Psoas muscle (tissue), 8 donors: ENCODE results near the gene ZNF337. TPM values are rescaled to one million over a fixed set of nuclear protein-coding genes. Genes with fewer than 3 reads are reported as not detected.
"Not testable (repeated sequence)": the region's sequence is repeated elsewhere in the genome, so short reads cannot be mapped to it uniquely, and the experiment has no call there.

Source experiments
- ATAC-seq, 4 donors: fragments of 200-7000 bp; cut with Tn5 transposase; one replicate each; pipeline ENCODE4 v1.9.1; 2020; ENCODE audit warnings: moderate library complexity in 3 of 4, mild to moderate bottlenecking in 2 of 4
- DNase-seq, 2 donors: peaks; one replicate each; pipeline ENCODE4 v3.0.0-alpha.2; 2020
- H3K27ac ChIP-seq: fragments of 200-600 bp; one replicate; pipeline ENCODE4 v1.8.0; 2022
- H3K27me3 ChIP-seq, 3 donors: fragments of 200-600 bp in 1 of 3; one replicate each; pipeline versions ENCODE4 v1.6.1 to v1.8.0; 2013 to 2022; ENCODE audit warnings: low read length in 2 of 3, mild to moderate bottlenecking in 2 of 3, moderate library complexity in 1 of 3; ENCODE audit not compliant: insufficient read depth in 3 of 3
- H3K36me3 ChIP-seq, 2 donors: fragments of 200-600 bp in 1 of 2; one replicate each; pipeline versions ENCODE4 v1.6.1 to v1.8.0; 2013 to 2022; ENCODE audit warnings: low read depth in 1 of 2, mild to moderate bottlenecking in 1 of 2, moderate library complexity in 1 of 2; ENCODE audit not compliant: insufficient read depth in 1 of 2
- H3K4me1 ChIP-seq: fragments of 200-600 bp; one replicate; pipeline ENCODE4 v1.8.0; 2022
- H3K4me3 ChIP-seq: fragments of 200-600 bp; one replicate; pipeline ENCODE4 v1.8.0; 2022; ENCODE audit warnings: mild to moderate bottlenecking
- H3K9me3 ChIP-seq: fragments of 200-600 bp; one replicate; pipeline ENCODE4 v1.8.0; 2022
- CTCF ChIP-seq: fragments of 200-600 bp; IDR thresholded peaks from one replicate; pipeline ENCODE4 v1.8.0; 2022; ENCODE audit warnings: antibody characterized with exemption
- WGBS, 3 donors: extraction: QIAGEN DNeasy Blood & Tissue Kit; methylation state at CpG; one replicate each; pipeline versions ENCODE4 v1.1.6 to v1.1.7; 2013; 5-methylcytosine and 5-hydroxymethylcytosine counted together
- intact Hi-C, 2 donors: fragments of 100-400 bp; cut with DNase I; formaldehyde crosslinking; loops; one replicate each; pipeline versions ENCODE4 v1.11.0 to v1.14.2; 2022
- polyA plus RNA-seq, 3 donors: library from polyadenylated mRNA; stranded (reverse); fragments of 200-250 nt; gene quantifications; one replicate each; pipeline ENCODE4 v1.2.3, GENCODE V29; 2013
- total RNA-seq, 4 donors: library from RNA; stranded (reverse); fragmentation: NEBNext Ultra II Directional in 2 of 4; extraction: Animal tissue kit (Norgen Biotek cat#: 25700) in 2 of 4; gene quantifications; one replicate each; pipeline versions ENCODE4 v1.2.1 to v1.2.4, GENCODE V29; 2021 to 2023
- donor health status: healthy with polysubstance abuse.
- donor health status: DM: no; HTN: no; CAD: no; lungs with moderate emphysema.
- donor health status: Bipolar disorder and iron deficiency.
- donor health status: healthy.
- donor health status: DM: yes; HTN: yes; CAD: no.
- donor health status: DM: no; HTN: no; CAD: no.
- donor health status: DM: no; HTN: no; CAD: no.
- donor health status: DM: yes; HTN: yes; CAD: no.

The ZNF337 gene
- total and polyA plus RNA-seq, 7 donors: 4.1 to 12.5 (median 8.0) TPM

GRCh38 chr20:25726357-25726756 is 29.7 kb upstream of the ZNF337 start:
- 86 to 91% (median 91%) methylated on average over 1 of the region's 1 CpG for WGBS, 3 donors
- intact Hi-C loops: no loop called here
- DNase-seq (no peak), ATAC-seq (no peak)
- no peak for TF ChIP-seq CTCF
- Histone ChIP-seq H3K27me3 (no peaks in the 10 kb centered on the region), H3K4me1 (no peaks in the 10 kb centered on the region), H3K4me3 (no peak overlapping the region), H3K36me3 (no peaks in the 10 kb centered on the region), H3K9me3 (peaks cover 20% of the 10 kb centered on the region), H3K27ac (no peak overlapping the region)

GRCh38 chr20:25725639-25726038 is 29.0 kb upstream of the ZNF337 start:
- Histone ChIP-seq H3K9me3 (peaks cover 20% of the 10 kb centered on the region), H3K27ac (no peak overlapping the region), H3K4me3 (no peak overlapping the region), H3K4me1 (no peaks in the 10 kb centered on the region), H3K27me3 (no peaks in the 10 kb centered on the region), H3K36me3 (no peaks in the 10 kb centered on the region)
- no peak for TF ChIP-seq CTCF
- ATAC-seq (no peak), DNase-seq (no peak)
- intact Hi-C loops: no loop called here

GRCh38 chr20:25723975-25724374 is 27.3 kb upstream of the ZNF337 start:
- no peaks in the 10 kb centered on the region for H3K36me3 ChIP-seq
- H3K27me3 ChIP-seq: no peaks in the 10 kb centered on the region
- H3K9me3 ChIP-seq: peaks cover 20% of the 10 kb centered on the region
- ATAC-seq: no peak
- intact Hi-C loops: loop anchor here in 1 of 2 donors (5.0 kb wide), 1 partner anchor 1432 kb away; no protein-coding TSS in a partner anchor
- no peaks in the 10 kb centered on the region for H3K4me1 ChIP-seq
- H3K4me3 ChIP-seq: no peak overlapping the region
- WGBS, 3 donors: 89 to 97% (median 94%) methylated on average over 2 of the region's 2 CpGs
- no peak for TF ChIP-seq CTCF
- H3K27ac ChIP-seq: no peak overlapping the region
- DNase-seq: no peak

- TF ChIP-seq CTCF: no peak
- peaks cover 4% of the 10 kb centered on the region for H3K9me3 ChIP-seq
- H3K27ac ChIP-seq: no peak overlapping the region
- no peak overlapping the region for H3K4me3 ChIP-seq
- no peaks in the 10 kb centered on the region for H3K4me1 ChIP-seq
- H3K27me3 ChIP-seq: no peaks in the 10 kb centered on the region
- no peaks in the 10 kb centered on the region for H3K36me3 ChIP-seq
- ATAC-seq (no peak), DNase-seq (no peak)
- 94 to 96% (median 96%) methylated on average over 7 of the region's 7 CpGs for WGBS, 3 donors
- intact Hi-C loops: loop anchor here in 1 of 2 donors (5.0 kb wide), 1 partner anchor 1428 kb away; no protein-coding TSS in a partner anchor
These were observed 23.6 kb upstream of the ZNF337 start for GRCh38 chr20:25720285-25720684.

- 83 to 87% (median 84%) methylated on average over 19 to 20 of the region's 20 CpGs for WGBS, 3 donors
- DNase-seq, H3K27ac ChIP-seq, H3K9me3 ChIP-seq, H3K27me3 ChIP-seq, H3K4me1 ChIP-seq, H3K36me3 ChIP-seq, intact Hi-C loops, ATAC-seq, H3K4me3 ChIP-seq: not testable (repeated sequence)
These were observed 22.5 kb upstream of the ZNF337 start for GRCh38 chr20:25718896-25719809.
